ENCODE results near the gene RNF213.

The RNF213 gene

DNA sequence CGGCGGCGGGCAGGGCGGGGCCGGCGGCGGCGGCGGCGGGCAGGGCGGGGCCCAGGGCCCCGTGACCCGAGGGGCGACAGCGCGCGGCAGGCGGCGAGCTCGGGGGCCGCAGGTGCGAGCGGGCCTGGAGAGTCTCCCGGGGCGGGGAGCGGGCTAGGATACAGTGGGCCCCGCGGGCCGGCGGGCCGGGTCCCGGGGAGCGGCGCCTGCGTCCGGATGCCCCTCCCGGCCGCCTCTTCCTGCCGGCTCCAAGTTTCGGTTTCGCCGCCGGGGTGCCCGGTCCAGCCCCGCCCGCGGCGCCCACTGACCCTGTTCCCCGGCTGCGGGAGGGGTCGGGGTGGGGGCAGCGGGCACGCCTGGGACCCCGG is at the start of gene RNF213:
RNF213 (plus strand) TSS at position 62 of the 368 bp plus-strand sequence. CDS start 2,830 bp downstream, outside the sequence.
- peak in 2 of 3 experiments; percentile 63 to 75 for DNase-seq

DNA sequence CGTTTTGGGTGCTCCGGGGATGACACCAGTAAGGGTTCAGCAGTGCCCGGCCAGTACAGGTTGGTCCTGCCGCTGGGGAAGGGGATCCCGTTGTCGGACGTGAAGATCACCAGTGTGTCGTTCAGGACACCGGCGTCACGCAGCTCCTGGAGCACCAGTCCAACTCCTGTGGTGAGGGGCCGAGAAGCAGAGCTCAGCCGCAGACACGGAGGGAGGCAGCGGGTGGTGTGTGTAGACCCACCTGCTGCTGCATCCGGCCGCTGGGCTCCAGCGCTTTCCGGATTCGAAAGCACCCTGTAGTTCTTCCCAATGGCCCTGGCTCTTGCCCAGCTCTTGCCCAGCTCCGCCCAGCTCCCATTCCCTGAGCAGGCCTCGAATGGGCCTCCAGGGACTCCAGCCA is 48.5 kb upstream of the RNF213 start:
- DNase-seq, result no peak

GRCh38 chr17:80212511-80212910 is 48.1 kb upstream of the RNF213 start:
- DNase-seq, result no peak

- DNase-seq, result no peak
These were observed 47.5 kb upstream of the RNF213 start for GRCh38 chr17:80212962-80213642.

DNA sequence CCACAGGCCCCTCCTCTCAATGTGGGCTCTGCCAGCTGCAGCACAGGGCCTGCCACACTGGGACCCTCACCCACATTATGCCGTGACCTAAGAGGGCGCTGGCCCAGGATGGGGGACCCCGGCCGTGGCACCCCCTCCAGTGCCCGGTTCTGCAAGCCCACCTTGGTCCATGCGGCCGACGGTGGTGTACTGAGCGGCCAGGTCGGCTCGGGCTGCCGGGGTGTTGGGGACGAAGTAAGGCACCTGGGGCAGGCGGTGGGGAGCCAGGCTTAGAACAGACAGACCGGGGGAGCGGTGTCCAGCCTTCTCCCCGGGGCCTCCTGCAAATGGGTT is 47.0 kb upstream of the RNF213 start:
- no peak for DNase-seq

DNA sequence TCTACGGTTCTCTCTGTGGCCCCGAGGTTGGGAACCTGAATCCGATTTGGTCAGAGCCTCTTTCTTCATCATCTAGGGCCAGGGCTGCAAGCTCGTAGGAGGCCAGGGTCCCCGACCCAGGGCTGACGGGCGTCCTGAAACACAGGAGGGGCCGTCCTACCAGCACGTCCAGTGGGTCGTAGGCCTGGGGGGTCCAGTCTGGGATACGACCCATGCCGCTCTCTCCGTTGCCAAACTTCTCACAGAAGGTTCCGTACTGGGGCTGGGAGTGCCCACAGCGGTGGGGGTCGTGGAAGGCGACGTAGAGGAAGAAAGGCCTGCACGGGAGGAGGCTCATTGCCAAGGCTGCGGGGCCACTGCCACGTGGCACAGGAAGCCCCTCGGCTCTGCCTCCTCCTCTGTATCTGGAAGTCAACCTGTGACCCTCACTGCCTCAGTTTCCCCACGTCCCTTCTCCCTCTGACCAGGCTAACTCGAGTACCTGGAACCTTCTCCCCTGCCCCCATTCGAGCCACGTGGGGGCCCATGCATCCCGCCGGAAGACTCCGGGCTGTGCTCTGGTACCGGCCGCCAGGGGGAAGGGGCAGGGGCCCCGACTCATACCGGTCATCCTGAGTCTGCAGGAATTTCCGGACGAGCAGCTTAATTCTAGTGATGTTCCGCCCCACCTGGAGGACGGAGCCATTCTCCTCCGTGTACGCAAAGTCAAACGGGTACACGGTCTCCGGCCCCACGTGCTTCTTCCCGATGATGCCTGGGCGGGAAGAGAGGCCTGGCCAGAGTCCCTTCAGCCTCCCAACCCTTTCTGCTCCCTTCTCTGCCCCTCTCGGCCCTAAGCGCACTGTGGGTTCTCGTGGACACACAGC is 46.4 kb upstream of the RNF213 start:
- DNase-seq, result no peak

- no peak for DNase-seq
These were observed 45.8 kb upstream of the RNF213 start for GRCh38 chr17:80214878-80215210.

DNA sequence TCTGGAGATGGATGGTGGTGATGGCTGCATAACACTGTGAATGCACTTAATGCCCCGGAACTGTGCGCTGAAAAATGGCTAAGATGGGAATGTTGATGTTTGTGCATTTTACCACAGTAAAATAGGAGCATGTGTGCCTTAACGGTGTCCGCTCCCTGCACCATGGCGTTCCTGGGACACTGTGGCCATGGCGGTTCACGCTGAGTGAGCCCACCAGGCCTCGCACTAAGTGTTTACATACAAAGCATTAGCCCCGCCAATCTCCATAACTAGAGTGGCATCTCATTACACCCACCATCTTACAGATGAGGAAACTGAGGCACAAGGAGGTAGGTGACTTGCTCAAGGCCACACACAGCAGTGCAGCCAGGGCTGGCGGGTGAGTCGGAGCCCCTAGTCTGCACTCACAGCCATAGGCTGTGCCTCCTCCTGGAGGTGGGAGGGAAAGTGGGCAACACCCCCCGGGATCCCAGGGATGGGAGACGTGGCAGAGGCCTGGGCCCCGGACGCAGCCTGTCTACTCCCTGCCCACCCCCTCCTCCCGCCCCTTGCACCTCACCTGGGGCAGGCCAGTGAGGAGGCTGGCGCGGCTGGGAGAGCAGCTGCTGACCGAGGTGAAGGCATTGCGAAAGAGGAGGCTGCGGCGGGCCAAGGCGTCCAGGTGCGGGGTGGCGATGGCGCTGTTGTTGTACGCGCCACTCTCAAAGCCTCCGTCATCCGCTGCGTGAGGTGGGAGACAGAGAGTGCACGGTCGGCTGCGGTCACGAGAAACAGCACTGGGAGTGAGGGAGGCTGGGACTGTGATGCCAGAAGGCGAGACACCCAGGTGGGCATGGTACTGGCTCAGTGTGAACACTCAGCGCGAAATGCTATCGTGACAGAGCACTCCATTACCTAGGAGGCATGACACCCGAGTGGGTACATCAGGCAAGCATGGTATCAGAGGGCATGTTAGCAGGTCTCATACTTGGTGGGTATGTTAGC is 43.9 kb upstream of the RNF213 start:
- DNase-seq, result no peak

GRCh38 chr17:80217703-80218362 is 42.8 kb upstream of the RNF213 start:
- no peak for DNase-seq

DNA sequence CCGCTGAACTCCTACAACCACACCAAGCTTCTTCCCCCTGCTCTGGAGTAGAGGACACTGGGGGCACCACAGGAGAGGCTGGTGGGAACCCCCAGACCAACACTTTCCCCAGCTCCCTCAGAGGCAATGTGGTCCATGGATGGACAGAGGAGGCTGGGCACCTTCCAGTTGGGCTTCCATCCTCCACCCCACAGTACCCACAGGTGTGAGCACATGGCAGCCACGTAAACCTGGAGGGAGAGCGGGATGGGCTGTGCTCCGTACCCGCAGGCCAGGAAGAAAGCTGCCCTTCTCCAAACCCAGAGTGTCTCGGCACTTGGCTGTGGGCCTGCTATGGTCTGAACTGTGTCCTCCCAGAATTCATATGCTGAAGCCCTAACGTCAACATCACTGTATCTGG is 42.3 kb upstream of the RNF213 start:
- no peak for DNase-seq

DNA sequence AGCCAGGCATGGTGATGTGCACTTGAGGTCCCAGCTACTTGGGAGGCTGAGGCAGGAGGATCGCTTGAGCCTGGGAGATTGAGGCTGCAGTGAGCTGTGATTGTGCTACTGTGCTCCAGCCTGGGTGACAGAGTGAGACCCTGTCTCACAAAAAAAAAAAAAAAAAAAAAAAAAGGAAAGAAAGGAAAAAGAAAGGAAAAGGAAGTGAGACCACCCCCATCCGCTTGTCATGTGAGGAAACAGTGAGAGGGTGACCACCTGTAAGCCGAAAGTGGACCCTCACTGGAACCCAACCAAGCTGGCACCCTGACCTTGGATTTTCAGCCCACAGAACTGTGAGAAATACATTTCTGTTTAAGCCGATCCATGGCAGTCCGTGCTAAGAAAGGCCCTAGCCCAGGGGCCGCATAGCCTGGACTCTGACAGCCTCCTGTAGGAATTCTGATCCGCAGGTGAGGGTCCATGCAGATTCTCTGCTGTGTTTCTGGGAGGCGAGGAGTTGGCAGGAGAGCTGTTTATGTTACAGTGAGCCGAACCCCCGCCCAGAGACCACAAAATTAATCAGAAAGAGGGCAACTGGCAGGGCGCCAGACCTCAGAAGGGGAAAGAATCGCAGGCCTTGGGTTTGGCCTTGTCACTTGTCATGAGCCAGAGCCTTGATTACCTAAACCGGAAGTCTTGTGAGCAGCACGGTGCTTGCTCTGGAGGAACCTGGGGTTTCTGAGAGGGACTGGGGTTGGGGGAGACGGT is 41.5 kb upstream of the RNF213 start:
- DNase-seq, result peak; percentile 40 to 82 (median 66)

DNA sequence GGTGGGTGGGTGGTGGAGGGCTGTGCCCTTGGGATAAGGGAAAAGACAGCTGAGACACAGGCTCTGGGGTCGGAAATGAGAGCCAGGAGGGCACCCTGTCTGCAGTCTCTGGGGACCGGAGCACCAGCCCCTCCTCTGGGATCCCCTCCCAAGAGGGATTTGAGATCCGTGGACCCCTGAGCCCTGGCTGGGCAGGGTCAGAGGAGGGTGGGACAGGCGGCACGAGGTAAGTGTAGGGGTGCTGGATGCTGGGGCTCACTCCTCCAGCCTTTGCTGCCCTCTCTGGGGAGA is 40.9 kb upstream of the RNF213 start:
- DNase-seq, result peak in 1 of 3 experiments; percentile 53

- DNase-seq, result peak; percentile 62 to 78 (median 72)
These were observed 40.5 kb upstream of the RNF213 start, which contains the start of the genes SGSH and SLC26A11 for GRCh38 chr17:80220054-80220735. TSS of gene SGSH (minus strand) at chr17:80220333. CDS start at chr17:80220313, 20 bp downstream. TSS of gene SLC26A11 (plus strand) at chr17:80220427. CDS start at chr17:80221561, 1,134 bp downstream.

- DNase-seq, result peak in 2 of 3 experiments; percentile 59 to 62
These were observed 39.9 kb upstream of the RNF213 start for GRCh38 chr17:80220736-80221215.

DNA sequence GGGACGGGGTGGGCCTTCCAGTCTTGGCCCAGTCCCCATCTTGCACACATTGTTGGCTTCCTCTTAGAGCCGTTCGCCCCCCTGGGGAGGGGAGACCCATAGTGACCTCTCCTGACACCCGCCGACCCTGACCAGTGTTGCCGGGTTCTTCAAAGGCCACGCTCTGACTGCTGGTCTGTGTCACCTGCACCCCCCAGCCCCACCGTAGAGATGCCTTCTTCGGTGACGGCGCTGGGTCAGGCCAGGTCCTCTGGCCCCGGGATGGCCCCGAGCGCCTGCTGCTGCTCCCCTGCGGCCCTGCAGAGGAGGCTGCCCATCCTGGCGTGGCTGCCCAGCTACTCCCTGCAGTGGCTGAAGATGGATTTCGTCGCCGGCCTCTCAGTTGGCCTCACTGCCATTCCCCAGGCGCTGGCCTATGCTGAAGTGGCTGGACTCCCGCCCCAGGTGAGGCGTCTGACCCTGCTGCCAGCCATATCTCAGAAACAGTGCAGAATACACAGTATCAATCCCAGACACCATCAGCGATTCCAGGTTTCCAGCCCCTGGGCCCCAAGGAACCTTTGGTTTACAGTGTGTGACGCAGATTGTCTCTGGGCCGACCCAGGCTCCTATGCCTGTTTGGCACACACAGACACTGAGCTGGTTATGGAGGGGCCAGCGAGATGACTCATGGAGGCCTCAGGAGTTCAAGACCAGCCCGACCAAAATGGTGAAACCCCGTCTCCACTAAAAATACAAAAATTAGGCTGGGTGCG is 39.1 kb upstream of the RNF213 start:
- DNase-seq, result no peak

DNA sequence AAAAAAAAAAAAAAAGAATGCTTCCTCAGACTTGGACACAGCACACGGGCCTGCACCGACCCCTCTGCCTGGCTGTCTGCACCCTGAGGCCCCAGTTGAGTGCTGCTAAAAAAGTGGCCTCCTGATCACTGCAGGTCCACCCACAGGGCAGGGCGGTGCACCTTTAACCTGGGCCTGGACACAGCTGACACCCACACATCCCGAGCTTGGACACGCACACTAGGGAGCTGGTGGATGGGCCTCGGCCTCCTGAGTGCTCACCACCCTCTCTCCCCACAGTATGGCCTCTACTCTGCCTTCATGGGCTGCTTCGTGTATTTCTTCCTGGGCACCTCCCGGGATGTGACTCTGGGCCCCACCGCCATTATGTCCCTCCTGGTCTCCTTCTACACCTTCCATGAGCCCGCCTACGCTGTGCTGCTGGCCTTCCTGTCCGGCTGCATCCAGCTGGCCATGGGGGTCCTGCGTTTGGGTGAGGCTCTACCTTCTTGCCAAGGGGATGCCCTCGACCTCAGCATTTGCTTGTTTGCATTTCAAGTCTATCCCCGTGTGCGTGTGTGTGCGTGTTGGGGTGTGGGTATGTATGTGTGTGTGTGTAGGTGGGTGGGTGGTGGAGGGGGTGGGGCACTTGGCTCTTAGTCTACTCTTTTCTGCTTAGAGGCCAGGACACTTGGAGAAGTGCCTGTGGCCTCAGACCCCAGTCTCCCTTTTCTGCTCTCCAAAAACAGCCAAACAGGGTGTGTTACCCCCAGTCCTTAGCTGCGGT is 38.1 kb upstream of the RNF213 start:
- DNase-seq, result no peak

DNA sequence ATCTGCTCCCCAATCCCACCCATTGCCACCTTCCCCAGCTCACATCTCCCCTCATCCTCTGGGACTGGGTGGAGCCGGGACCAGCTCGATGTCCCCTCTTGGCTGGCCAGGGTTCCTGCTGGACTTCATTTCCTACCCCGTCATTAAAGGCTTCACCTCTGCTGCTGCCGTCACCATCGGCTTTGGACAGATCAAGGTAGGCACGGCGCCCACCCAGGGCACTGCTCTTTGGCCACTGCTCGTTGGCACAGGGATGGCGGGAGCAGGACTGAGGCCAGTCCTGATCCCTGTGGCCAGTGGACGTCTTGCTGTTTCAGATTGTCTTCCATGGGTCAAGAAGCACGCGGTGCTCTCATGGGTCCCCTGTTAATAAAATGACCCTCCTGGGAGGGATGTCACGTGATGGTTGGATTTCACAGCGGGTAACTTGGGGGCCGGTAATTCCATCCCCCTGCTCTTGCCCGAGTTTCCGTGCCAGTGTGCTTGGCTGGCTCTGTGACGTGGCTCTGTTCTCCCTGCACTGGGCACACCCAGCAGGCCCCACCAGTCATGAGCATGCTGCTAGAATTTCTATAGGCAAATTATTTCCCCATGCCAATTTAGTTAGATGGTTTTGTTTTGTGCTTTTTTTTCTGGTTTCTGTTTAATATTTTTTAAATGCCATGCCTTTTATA is 37.4 kb upstream of the RNF213 start:
- DNase-seq, result no peak

DNA sequence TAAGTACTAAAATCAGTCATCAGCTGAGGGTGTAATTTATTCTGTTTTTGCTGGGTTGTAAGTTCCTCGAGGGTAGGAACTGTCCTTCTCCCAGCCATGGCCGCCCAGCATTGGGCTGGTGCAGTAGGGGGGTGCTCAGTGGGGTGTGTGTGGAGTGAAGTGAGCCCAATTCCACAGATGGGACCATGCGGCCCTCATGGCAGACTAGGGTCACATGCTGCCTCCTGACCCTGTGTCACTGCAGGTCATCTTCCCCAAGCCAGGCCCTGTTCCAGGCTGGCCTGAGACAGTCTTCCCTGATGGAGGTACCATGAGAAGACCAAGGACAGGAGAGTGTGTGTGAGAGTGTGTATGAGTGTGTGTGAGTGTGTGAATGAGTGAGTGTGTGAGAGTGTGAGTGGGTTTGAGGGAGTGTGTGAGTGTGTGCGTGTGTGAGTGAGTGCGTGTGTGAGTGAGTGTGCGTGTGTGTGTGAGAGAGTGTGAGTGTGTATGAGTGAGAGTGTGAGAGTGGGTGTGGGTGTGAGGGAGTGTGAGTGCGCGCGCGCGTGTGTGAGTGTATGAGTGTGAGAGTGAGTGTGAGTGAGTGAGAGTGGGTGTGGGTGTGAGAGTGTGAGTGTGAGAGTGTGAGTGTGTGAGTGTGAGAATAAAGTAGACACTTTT is 36.7 kb upstream of the RNF213 start:
- DNase-seq, result no peak
